ENCODE measurements around the gene SSUH2.

DNA sequence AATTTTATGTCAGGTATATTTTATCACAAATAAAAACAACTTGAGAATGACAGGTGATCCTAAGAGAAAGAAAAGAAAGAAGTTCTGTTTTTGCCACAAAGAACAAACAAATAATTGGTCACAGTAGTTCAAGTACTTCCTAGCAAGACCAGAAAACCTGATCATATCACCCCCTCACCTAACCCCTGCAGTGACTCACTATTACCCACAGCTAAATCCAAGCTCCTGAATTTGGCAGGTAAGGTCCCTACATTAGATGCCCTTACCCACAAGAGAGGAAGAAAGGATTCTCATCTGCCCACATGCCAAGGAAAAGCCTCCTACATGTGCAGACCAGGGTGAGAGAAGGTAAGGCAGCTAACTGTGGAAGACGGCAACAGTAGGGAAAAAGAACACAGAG lies 4.4 kb downstream of the SSUH2 start:
- TF ChIP-seq, protein P1, sequence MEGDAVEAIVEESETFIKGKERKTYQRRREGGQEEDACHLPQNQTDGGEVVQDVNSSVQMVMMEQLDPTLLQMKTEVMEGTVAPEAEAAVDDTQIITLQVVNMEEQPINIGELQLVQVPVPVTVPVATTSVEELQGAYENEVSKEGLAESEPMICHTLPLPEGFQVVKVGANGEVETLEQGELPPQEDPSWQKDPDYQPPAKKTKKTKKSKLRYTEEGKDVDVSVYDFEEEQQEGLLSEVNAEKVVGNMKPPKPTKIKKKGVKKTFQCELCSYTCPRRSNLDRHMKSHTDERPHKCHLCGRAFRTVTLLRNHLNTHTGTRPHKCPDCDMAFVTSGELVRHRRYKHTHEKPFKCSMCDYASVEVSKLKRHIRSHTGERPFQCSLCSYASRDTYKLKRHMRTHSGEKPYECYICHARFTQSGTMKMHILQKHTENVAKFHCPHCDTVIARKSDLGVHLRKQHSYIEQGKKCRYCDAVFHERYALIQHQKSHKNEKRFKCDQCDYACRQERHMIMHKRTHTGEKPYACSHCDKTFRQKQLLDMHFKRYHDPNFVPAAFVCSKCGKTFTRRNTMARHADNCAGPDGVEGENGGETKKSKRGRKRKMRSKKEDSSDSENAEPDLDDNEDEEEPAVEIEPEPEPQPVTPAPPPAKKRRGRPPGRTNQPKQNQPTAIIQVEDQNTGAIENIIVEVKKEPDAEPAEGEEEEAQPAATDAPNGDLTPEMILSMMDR (IDR thresholded peaks at IDR 0.05): no peak
- TF ChIP-seq POLR2A (IDR thresholded peaks at IDR 0.05) (no peak), POLR2AphosphoS5 (IDR thresholded peaks at IDR 0.05) (no peak), EP300 (IDR thresholded peaks at IDR 0.05) (no peak)
